Kidney (tissue), 14 donors: ENCODE measurements around the gene EGLN2. TPM values are rescaled to one million over a fixed set of nuclear protein-coding genes. Genes with fewer than 3 reads are reported as not detected.

Source experiments
- DNase-seq, 5 donors: peaks; one replicate each; pipeline ENCODE4 v3.0.0-alpha.2; 2013 to 2020
- FAIRE-seq: peaks from 2 replicates; lab custom pipeline; 2012; peaks lifted over from hg19 to GRCh38; lab: Jason Lieb, UNC
- H3K27ac ChIP-seq, 2 donors: one replicate each; pipeline ENCODE4 v1.7.0; 2013; ENCODE audit warnings: low read depth in 2 of 2, low read length in 2 of 2, inconsistent platforms in 1 of 2
- H3K27me3 ChIP-seq: one replicate; pipeline ENCODE4 v1.7.1; 2013; ENCODE audit warnings: low read length, inconsistent platforms; ENCODE audit not compliant: control insufficient read depth, insufficient read depth
- H3K36me3 ChIP-seq, 3 donors: one replicate each; pipeline versions ENCODE4 v1.7.0 to v1.7.1; 2013; ENCODE audit warnings: low read length in 3 of 3, control low read depth in 1 of 3, inconsistent platforms in 1 of 3; ENCODE audit not compliant: insufficient read depth in 3 of 3, control insufficient read depth in 2 of 3
- H3K4me1 ChIP-seq, 3 donors: one replicate each; pipeline versions ENCODE4 v1.7.0 to v1.7.1; 2013; ENCODE audit warnings: low read length in 3 of 3, inconsistent platforms in 1 of 3, low read depth in 1 of 3; ENCODE audit not compliant: control insufficient read depth in 2 of 3, insufficient read depth in 2 of 3
- H3K4me3 ChIP-seq, 3 donors: one replicate each; pipeline versions ENCODE4 v1.7.0 to v1.8.1; 2013; ENCODE audit warnings: low read length in 3 of 3, control low read depth in 1 of 3, inconsistent platforms in 1 of 3
- H3K9ac ChIP-seq, 3 donors: one replicate each; pipeline versions ENCODE4 v1.7.0 to v1.7.1; 2013; ENCODE audit warnings: low read length in 3 of 3, control low read depth in 1 of 3, inconsistent platforms in 1 of 3
- H3K9me3 ChIP-seq, 3 donors: one replicate each; pipeline versions ENCODE4 v1.7.0 to v1.7.1; 2013; ENCODE audit warnings: low read length in 3 of 3, control low read depth in 1 of 3, inconsistent platforms in 1 of 3; ENCODE audit not compliant: control insufficient read depth in 2 of 3, insufficient read depth in 1 of 3
- intact Hi-C: fragments of 100-400 bp; cut with DNase I; formaldehyde crosslinking; loops from one replicate; pipeline ENCODE4 v1.11.1; 2022
- polyA plus RNA-seq: library from polyadenylated mRNA; stranded (reverse); fragments of 350-450 nt; fragmentation: Illumina TruSeq; extraction: RNeasy Lipid Tissue Mini Kit (QIAGEN cat#74804); gene quantifications from one replicate; pipeline ENCODE4 v1.2.3, GENCODE V29; 2014; ENCODE audit warnings: low read depth, low replicate concordance; ENCODE audit not compliant: insufficient read depth
- total RNA-seq: library from RNA; stranded (reverse); fragmentation: NEBNext Ultra II Directional; extraction: Animal tissue kit (Norgen Biotek cat#: 25700); gene quantifications from one replicate; pipeline ENCODE4 v1.2.1, GENCODE V29; 2021
- TF ChIP-seq, protein P1 (sequence below): IDR thresholded peaks from 3 replicates; pipeline ENCODE4 v1.5.1; 2012; ENCODE audit warnings: mild to moderate bottlenecking, moderate library complexity, borderline replicate concordance; ENCODE audit not compliant: insufficient read depth; ENCODE audit errors: extremely low read depth
- donor health status: control.
- donor health status: control.
- donor health status: control.
- donor health status: control.
- donor health status: control.
- donor health status: DM: yes; HTN: yes; CAD: no.
- donor health status: Normal renal cell carcinoma (clear cell type).

The EGLN2 gene
- total and polyA plus RNA-seq, 2 donors from 2014 or later, result 96.0 to 96.3 TPM

- H3K9ac ChIP-seq, result no peak overlapping the region
- H3K27ac ChIP-seq, result no peak overlapping the region
- H3K36me3 ChIP-seq, result peaks cover 0 to 3% (median 0%) of the 10 kb centered on the region in 3 donors
- H3K27me3 ChIP-seq, result no peaks in the 10 kb centered on the region
- no peak overlapping the region for H3K4me3 ChIP-seq
- no peak for DNase-seq
- intact Hi-C loops, result no loop called here
- FAIRE-seq, result no peak
- no peaks in the 10 kb centered on the region for H3K4me1 ChIP-seq
- TF ChIP-seq, protein P1, sequence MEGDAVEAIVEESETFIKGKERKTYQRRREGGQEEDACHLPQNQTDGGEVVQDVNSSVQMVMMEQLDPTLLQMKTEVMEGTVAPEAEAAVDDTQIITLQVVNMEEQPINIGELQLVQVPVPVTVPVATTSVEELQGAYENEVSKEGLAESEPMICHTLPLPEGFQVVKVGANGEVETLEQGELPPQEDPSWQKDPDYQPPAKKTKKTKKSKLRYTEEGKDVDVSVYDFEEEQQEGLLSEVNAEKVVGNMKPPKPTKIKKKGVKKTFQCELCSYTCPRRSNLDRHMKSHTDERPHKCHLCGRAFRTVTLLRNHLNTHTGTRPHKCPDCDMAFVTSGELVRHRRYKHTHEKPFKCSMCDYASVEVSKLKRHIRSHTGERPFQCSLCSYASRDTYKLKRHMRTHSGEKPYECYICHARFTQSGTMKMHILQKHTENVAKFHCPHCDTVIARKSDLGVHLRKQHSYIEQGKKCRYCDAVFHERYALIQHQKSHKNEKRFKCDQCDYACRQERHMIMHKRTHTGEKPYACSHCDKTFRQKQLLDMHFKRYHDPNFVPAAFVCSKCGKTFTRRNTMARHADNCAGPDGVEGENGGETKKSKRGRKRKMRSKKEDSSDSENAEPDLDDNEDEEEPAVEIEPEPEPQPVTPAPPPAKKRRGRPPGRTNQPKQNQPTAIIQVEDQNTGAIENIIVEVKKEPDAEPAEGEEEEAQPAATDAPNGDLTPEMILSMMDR, result no peak
- no peaks in the 10 kb centered on the region for H3K9me3 ChIP-seq
These were observed 13.5 kb upstream of the EGLN2 start for GRCh38 chr19:40785526-40785925.

GRCh38 chr19:40786060-40787037 lies 12.6 kb upstream of the EGLN2 start:
- H3K4me1 ChIP-seq, result no peaks in the 10 kb centered on the region
- no peak overlapping the region for H3K27ac ChIP-seq
- intact Hi-C loops, result no loop called here
- no peak overlapping the region for H3K9ac ChIP-seq
- no peak overlapping the region for H3K4me3 ChIP-seq
- FAIRE-seq, result no peak
- H3K9me3 ChIP-seq, result no peaks in the 10 kb centered on the region
- TF ChIP-seq, protein P1, result no peak
- no peaks in the 10 kb centered on the region for H3K27me3 ChIP-seq
- H3K36me3 ChIP-seq, result peaks cover 0 to 3% (median 0%) of the 10 kb centered on the region in 3 donors
- no peak for DNase-seq

GRCh38 chr19:40791349-40791748 lies 7.6 kb upstream of the EGLN2 start:
- Histone ChIP-seq H3K4me3 (no peak overlapping the region), H3K27ac (no peak overlapping the region), H3K36me3 (no peaks in the 10 kb centered on the region), H3K9me3 (no peaks in the 10 kb centered on the region), H3K4me1 (peaks cover 0 to 4% (median 3%) of the 10 kb centered on the region in 3 donors), H3K27me3 (no peaks in the 10 kb centered on the region), H3K9ac (no peak overlapping the region)
- intact Hi-C loops, result no loop called here
- no peak for DNase-seq
- no peak for FAIRE-seq
- TF ChIP-seq, protein P1, result no peak
